ENCODE measurements around the gene GADL1.

- TF ChIP-seq TAF1 (IDR thresholded peaks at IDR 0.05; ENCODE audit: borderline replicate concordance, insufficient read depth, low read length) (no peak), POLR2AphosphoS5 (IDR thresholded peaks at IDR 0.05; ENCODE audit: low read depth, low read length) (no peak), SIN3A (IDR thresholded peaks at IDR 0.05; ENCODE audit: borderline replicate concordance, insufficient read depth, low read length) (no peak), REST (IDR thresholded peaks at IDR 0.05; ENCODE audit: insufficient read depth in 1 of 2, low read depth in 2 of 2, low read length in 2 of 2) (no peak)
Measured at GRCh38 chr3:30855400-30856292, 38.8 kb downstream of the GADL1 start.

Data from PFSK-1 (cell line).